ENCODE data around the gene CASD1.
A peak's percentile ranks its signal among the peaks of the same experiment; 100 is the strongest.

CASD1 gene

DNA sequence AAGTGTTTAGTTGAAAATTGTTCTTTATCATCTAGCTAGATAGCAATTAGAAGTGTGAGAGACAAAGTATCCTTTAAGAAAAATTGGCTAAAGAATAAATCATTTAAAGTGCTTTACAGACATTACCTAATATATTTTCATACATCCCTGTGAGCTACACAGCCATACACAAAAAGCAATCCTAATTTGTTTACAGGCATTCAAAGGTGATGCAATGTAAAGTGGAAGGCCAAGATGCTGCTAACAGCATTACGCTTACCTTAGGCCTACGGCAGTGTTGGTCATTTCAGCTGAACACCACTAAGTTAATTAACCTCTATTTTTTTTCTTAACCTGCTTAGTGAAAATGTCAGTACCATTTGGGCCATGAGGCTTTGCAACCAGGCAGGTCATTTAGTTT lies 10.7 kb upstream of the CASD1 start:
- TF ChIP-seq, protein P1, sequence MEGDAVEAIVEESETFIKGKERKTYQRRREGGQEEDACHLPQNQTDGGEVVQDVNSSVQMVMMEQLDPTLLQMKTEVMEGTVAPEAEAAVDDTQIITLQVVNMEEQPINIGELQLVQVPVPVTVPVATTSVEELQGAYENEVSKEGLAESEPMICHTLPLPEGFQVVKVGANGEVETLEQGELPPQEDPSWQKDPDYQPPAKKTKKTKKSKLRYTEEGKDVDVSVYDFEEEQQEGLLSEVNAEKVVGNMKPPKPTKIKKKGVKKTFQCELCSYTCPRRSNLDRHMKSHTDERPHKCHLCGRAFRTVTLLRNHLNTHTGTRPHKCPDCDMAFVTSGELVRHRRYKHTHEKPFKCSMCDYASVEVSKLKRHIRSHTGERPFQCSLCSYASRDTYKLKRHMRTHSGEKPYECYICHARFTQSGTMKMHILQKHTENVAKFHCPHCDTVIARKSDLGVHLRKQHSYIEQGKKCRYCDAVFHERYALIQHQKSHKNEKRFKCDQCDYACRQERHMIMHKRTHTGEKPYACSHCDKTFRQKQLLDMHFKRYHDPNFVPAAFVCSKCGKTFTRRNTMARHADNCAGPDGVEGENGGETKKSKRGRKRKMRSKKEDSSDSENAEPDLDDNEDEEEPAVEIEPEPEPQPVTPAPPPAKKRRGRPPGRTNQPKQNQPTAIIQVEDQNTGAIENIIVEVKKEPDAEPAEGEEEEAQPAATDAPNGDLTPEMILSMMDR (IDR thresholded peaks at IDR 0.05; ENCODE audit: borderline replicate concordance, insufficient read depth, low read depth, low read length), result no peak
- H3K4me3 ChIP-seq (ENCODE audit: low read depth, low read length), result no peak overlapping the region

DNA sequence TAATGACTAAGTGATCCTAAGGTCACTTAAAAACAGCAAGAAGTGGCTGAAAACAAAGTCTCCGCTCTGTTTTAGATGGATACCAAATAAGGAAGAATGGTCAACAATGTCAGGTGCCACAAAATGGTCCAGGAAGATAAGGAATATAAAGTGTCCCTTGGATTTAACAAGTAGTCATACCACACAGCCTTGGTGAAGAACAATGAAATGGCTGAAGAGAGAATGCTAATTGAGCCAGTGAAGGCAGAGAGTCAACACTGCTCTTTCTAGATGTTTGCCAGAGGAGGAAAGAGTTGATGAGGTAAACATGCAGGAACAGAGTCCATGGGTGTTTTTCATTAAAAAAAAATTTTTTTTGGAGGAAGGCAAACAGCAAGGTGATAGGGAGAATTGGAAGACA lies 2.1 kb upstream of the CASD1 start:
- no peak overlapping the region for H3K4me3 ChIP-seq (ENCODE audit: low read depth, low read length)
- TF ChIP-seq, protein P1 (IDR thresholded peaks at IDR 0.05; ENCODE audit: borderline replicate concordance, insufficient read depth, low read depth, low read length), result no peak

DNA sequence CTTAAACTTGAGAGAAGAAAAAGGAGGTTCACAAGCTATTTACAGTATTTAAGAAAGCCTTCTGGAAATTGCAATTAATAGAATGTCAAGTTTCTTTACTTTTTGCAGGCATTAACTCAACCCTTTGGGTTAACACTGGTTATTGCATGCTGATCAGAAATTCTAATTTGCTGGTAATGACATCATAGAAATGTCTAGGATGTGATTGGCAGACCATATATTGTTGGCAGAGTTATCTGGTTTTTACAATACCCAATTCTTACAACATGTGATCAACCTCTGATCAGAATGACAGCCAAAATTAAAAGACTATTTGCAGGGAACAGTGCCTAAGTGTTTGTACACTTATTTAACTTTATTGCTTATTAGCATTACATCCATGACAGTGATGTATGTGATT lies 1.6 kb upstream of the CASD1 start:
- TF ChIP-seq, protein P1 (IDR thresholded peaks at IDR 0.05; ENCODE audit: borderline replicate concordance, insufficient read depth, low read depth, low read length), result no peak
- no peak overlapping the region for H3K4me3 ChIP-seq (ENCODE audit: low read depth, low read length)

DNA sequence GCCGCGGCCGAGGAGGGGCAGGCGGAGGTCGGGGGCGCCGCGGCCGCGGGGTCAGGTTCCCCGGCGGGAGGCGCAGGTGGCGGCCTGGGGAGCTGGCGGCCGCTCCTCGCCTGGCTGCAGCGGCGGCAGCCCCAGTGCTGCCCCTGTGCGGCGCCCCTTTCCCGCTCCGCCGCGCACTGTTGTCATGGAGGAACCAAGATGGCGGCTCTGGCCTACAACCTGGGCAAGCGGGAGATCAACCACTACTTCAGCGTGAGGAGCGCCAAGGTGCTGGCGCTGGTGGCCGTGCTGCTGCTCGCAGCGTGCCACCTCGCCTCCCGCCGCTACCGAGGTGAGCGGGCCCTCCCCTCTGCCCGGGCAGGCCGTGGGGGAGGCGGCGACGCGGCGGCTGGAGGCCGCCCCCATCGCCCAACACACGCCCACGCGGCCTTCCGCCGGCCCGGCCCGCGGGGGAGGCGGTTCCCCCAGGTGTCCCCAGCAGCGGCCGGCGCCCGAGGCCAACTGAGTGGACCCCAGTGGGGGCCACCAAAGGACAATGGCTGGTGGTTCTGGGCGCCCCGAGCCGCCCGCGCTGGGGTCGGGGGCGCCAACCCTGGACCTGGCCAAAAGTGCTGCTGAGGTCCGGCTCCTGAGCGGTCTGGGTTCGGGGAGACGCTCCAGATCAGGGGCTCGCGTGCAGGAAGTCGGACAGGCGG lies 425 bp downstream of the CASD1 start:
- TF ChIP-seq, protein P1 (IDR thresholded peaks at IDR 0.05; ENCODE audit: borderline replicate concordance, insufficient read depth, low read depth, low read length), result peak; percentile 29; the same call in 1 of the 2 replicates
- peak overlapping the region; percentile 94 for H3K4me3 ChIP-seq (ENCODE audit: low read depth, low read length)

DNA sequence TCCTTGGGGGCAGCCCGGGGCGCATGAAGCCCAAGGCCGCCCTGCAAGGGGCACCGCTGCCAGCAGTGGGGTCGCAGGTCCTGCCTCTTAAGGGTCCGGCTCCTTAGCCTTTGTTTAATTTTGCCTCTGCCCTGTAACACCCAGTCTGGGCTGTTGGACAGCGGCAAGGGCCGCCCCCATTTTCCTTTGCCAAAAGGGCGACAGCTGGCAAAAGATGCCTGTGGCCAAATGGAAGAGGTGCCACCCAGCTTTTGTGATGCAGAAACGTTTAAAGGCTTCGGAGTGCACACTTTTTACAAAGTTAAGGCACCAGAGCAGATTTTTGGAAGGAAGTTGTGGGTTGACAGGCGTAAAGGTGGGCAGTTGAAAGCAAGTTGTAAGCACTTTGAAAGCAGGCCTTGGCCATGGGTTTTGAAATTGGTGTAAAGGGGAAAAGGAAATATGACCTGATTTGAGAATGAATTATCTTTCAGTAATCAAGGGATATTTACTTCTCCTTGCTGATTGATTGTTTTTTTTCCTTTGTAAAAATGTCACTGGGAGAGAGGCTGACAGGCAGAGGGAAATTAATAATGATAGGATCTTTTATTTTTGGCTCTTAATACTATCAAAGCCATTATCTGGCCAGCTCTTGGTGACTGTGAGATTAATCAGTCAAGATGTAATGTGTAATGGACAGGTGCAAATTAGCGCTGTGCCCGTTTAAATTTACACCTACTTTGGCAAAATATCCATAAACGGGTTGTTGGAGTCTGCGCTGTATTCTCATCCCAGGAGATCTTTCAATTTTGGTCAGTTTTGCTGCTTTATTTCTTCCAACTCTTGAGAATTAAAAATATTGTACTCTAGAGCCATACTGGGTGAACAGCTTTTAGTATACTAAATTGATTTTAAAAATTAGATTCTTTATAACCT lies 1.2 kb downstream of the CASD1 start:
- TF ChIP-seq, protein P1 (IDR thresholded peaks at IDR 0.05; ENCODE audit: borderline replicate concordance, insufficient read depth, low read depth, low read length), result no peak
- H3K4me3 ChIP-seq (ENCODE audit: low read depth, low read length), result peak overlapping the region; percentile 94

DNA sequence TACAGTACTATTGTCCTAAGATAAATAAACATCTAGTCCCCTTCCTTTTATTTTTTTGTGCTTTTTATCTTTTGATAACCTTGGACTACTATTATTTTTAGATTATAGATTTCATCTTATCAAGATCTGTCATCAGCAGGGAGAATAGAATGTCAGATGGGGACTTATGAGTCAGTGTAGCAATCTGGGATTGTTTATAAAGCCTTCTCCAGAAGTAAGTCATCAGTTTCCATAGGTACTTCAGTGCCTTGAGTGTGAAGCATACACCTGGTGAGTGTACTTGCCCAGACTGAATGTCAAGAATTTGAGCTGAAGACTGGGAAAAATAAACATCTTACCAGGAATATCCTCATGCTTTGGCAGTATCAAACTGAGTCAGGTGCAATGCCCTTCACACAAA lies 2.1 kb downstream of the CASD1 start:
- H3K4me3 ChIP-seq (ENCODE audit: low read depth, low read length), result no peak overlapping the region
- TF ChIP-seq, protein P1 (IDR thresholded peaks at IDR 0.05; ENCODE audit: borderline replicate concordance, insufficient read depth, low read depth, low read length), result no peak
